ENCODE data around the gene AFDN. TPM values are rescaled to one million over a fixed set of nuclear protein-coding genes. Genes with fewer than 3 reads are reported as not detected.

The AFDN gene
- total and polyA plus RNA-seq, 8 donors = 137 to 422 (median 284) TPM

GRCh38 chr6:167855825-167856425 is 29.2 kb downstream of the AFDN start:
- peaks cover 16 to 30% of the 10 kb centered on the region in 2 donors for H3K4me1 ChIP-seq
- no peaks in the 10 kb centered on the region for H3K27me3 ChIP-seq
- H3K27ac ChIP-seq = peak overlapping the region; percentile 11 to 56
- intact Hi-C loops (cut with DNase I) = no loop called here
- H3K9me3 ChIP-seq = no peaks in the 10 kb centered on the region
- H3K4me3 ChIP-seq = no peak overlapping the region
- H3K36me3 ChIP-seq = no peaks in the 10 kb centered on the region
- TF ChIP-seq CTCF (IDR thresholded peaks at IDR 0.05) = no peak
- peak; percentile 32 for ATAC-seq
- no peak for DNase-seq

- intact Hi-C loops (cut with DNase I) = no loop called here
- H3K27ac ChIP-seq = peak overlapping the region in 1 of 2 donors; percentile 1
- H3K9me3 ChIP-seq = no peaks in the 10 kb centered on the region
- no peaks in the 10 kb centered on the region for H3K36me3 ChIP-seq
- H3K27me3 ChIP-seq = no peaks in the 10 kb centered on the region
- DNase-seq = no peak
- no peak for ATAC-seq
- peaks cover 16 to 30% of the 10 kb centered on the region in 2 donors for H3K4me1 ChIP-seq
- TF ChIP-seq CTCF (IDR thresholded peaks at IDR 0.05) = no peak
- no peak overlapping the region for H3K4me3 ChIP-seq
Observed at GRCh38 chr6:167856474-167856873, 29.8 kb downstream of the AFDN start.

GRCh38 chr6:167856999-167857660 is 30.4 kb downstream of the AFDN start:
- peak; percentile 26 for ATAC-seq
- DNase-seq = no peak
- no peak for TF ChIP-seq CTCF (IDR thresholded peaks at IDR 0.05)
- Histone ChIP-seq H3K36me3 (no peaks in the 10 kb centered on the region), H3K4me3 (no peak overlapping the region), H3K27ac (peak overlapping the region; percentile 1 to 5), H3K9me3 (no peaks in the 10 kb centered on the region), H3K27me3 (no peaks in the 10 kb centered on the region), H3K4me1 (peaks cover 16 to 30% of the 10 kb centered on the region in 2 donors)
- intact Hi-C loops (cut with DNase I) = no loop called here

GRCh38 chr6:167858086-167858591 is 31.4 kb downstream of the AFDN start:
- Histone ChIP-seq H3K4me1 (peaks cover 16 to 27% of the 10 kb centered on the region in 2 donors), H3K36me3 (no peaks in the 10 kb centered on the region), H3K4me3 (no peak overlapping the region), H3K9me3 (no peaks in the 10 kb centered on the region), H3K27me3 (no peaks in the 10 kb centered on the region), H3K27ac (peak overlapping the region; percentile 1 to 5)
- DNase-seq (no peak), ATAC-seq (peak; percentile 50)
- intact Hi-C loops (cut with DNase I) = no loop called here
- TF ChIP-seq CTCF (IDR thresholded peaks at IDR 0.05) = no peak

GRCh38 chr6:167858842-167859664 is 32.3 kb downstream of the AFDN start:
- intact Hi-C loops (cut with DNase I) = no loop called here
- Histone ChIP-seq H3K4me3 (no peak overlapping the region), H3K9me3 (no peaks in the 10 kb centered on the region), H3K27me3 (no peaks in the 10 kb centered on the region), H3K27ac (peak overlapping the region in 1 of 2 donors; percentile 5), H3K36me3 (no peaks in the 10 kb centered on the region), H3K4me1 (peaks cover 16 to 24% of the 10 kb centered on the region in 2 donors)
- no peak for TF ChIP-seq CTCF (IDR thresholded peaks at IDR 0.05)
- DNase-seq (no peak), ATAC-seq (peak; percentile 18)
